Activated gamma-delta T cell (primary cell): ENCODE measurements around the gene MSMO1.
"Not testable (repeated sequence)": the region's sequence is repeated elsewhere in the genome, so short reads cannot be mapped to it uniquely, and the experiment has no call there.

Experiments
- DNase-seq: peaks from one replicate; lab custom pipeline; 2025; lab: John Stamatoyannopoulos, UW
- total RNA-seq, 2 donors: gene quantifications; one replicate each; lab custom pipeline; 2026; lab: John Stamatoyannopoulos, UW

The MSMO1 gene
- total RNA-seq: 34.4 to 39.5 reads per million in 2 donors

DNA sequence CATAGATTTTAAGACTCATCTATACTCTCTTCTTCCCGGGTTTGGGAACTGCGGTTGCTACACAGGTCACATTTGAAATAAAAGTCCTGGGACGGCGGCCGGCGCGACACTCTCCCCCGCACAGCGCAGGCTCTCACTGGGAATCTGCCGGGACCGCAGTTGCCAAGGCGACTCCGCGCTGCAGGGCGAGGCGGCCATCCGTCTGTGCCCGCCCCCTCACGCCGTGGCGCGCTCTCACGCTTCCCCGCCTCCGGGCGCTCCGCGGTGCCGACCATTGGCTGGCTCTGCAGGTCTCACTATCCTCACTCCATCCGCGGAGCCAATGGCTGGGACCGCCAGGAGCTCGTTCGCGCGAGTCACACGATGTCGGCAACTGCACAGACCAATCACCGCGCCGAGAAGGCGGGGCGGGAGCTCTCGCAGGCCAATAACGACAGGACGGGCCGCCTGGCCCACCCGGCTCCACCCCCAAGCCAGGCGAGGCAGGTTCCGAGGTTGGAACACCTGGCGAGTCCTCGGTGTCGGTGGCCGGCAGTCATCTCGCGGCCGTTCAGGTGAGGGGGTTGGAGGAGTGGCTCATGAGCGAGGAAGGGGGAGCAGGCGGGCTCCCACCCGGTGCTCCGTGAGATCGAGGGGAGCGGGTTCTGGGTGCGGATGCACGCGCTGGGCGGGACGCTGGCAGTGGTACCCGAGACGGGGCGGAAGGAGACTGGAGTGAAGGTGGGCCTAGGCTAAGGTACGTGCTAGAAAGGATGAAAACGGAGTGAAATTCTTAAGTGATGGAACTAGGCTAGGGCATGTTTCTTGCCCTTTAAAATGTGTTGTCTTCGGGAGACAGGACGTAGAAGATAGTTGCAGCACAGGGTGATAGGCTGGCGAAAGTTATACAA lies at the start of gene MSMO1:
Gene MSMO1 (plus strand): TSS at position 459 of the 890 bp plus-strand sequence. CDS start 5,702 bp downstream, outside the sequence.
- peak; percentile 98 for DNase-seq

DNA sequence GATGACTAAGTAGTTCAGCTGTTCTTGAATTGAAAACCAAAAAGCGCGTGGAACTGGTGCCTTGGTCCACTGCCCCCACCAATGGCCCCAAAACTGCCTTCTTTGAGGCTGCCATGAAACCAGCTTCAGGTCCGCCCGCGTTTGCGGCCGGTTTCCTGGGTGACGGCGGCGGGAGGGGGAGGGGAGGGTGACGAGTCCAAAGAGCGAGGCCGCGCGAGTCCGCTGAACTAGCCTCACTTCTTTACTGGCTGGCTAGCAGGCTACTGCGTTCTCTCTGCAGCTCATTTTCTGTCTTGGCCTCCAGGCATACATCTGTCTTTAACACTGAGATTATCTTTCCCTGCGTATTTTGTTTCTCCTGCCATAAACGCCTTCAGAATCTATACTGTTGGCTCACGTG lies 47.9 kb upstream of the MSMO1 start:
- not testable (repeated sequence) for DNase-seq

DNA sequence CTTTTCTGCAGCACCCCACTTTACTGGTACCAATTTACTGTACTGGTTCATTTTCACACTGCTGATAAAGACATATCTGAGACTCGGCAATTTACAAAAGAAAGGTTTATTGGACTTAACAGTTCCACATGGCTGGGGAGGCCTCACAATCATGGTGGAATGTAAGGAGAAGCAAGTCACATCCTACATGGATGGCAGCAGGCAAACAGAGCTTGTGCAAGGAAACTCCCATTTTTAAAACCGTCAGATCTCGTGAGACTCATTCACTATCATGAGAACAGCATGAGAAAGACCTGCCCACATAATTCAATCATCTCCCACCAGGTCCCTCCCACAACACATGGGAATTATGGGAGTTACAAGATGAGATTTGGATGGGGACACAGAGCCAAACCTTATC lies 42.8 kb upstream of the MSMO1 start:
- DNase-seq: not testable (repeated sequence)

DNA sequence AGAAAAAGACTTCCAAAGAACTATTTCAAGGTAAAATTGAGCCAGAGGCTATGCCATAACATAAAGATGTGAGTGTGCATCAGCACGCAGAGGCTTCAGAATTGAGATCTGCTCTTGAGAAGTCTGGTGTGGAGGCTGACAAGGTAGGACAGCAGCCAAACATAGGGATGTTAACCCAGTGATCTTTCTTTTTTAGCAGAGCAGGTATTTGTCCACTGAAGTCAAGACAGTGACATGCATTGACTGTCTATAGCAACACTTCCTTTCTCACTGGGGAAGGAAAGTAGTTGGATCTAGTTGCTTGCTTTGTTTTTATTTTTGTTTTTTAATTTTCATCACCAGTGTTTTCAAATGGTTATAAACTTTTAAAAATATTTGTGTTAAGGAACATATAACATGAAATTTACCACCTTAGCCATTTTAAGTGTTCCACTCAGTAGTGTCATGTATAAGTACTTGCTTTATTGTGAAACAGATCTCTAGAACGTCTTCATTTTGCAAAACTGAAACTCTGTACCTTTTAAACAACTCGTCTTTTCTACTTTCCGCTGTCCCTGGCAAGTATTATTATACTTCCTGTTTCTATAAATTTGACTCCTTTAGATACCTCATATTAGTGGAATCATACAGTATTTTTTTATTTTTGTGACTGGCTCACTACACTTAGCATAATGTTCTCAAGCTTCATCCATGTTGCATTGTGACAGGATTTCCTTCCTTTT lies 40.7 kb upstream of the MSMO1 start:
- DNase-seq: not testable (repeated sequence)

DNA sequence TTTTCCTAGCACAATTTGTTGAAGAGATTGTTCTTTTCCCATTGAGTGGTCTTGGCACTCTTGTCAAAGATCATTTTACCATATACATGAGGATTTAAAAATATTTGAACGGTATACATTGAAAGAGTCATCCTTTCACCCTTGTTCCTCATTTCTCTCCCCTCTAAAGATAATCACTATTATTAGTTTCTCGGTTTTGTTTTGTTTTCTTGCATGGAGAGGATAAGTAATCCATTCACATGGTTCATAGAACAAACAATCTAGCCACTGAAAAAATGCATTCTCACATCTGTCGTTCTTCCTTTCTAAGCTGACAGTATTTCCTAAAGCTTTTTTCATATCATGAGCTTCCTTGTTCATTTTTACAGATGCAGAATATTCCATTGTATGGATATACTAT lies 39.2 kb upstream of the MSMO1 start:
- DNase-seq: no peak

DNA sequence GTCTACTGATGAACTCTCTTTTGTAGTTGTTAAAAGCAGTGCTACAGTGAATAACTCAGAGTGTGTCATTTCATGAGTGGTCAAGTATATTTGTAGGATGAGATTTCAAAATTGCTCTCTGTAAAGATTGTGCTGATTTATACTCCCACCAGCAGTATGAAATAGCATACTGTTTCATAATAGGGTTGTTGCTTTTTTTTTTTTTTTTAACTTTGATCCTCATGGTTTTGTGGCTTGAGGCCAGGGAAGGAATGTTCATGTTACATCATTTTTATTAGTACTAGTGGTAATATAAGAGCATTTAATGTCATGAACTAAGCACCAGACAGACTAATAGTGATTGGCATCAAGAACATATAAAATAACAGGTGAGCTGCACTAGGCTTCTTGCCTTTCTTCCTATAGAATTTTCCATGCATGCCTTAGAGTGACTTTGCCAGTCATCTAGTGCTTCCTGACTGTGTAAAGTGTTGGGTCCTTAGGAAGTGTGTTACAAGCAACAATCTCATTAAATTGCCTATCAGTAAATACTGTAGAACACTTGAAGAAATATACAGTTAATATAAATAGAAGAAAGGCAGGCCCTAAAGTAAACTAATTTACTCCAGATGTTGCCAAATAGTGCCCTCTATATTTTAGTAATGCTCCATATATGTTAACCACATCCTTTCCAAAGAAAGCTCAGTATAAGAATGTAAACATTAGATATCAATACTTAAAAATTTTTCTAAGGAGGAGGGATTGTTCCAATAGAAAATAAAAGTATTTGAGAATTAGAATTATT lies 38.6 kb upstream of the MSMO1 start:
- DNase-seq: no peak

DNA sequence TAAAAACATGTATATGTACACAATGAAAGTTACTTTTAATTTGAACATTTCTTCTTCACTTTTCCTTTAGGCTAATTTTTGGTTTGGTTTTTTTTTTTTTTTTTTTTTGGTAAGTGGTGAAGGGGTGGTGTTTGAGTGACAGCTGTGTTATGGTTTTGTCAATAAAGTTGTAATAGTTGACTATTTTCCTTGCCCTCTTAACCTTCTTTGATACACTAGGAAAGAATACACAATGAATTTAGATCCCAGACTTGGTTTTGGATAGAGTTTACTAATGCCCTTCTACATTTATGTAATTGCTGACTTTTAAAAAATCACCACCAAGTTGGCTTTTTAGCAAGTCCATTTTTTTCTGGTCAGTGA lies 38.1 kb upstream of the MSMO1 start:
- DNase-seq: no peak

DNA sequence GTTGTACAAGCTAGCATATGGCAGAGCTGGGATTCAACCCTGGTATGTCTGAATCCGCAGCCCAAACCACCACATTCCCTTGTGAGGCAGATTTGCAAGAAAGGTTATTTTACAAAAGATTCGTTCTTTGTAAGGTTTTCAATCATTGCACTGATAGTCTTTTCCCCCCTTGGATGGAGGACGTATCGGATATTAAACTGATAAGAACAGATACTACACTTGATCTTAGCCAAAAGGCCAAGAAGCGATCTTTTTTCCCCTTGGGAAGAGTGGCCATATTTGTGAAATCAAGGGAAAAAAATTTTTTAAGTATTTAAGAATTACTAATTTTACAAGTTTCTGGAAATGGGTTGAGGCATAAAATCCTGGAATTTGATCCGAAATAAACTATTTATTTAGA lies 34.4 kb upstream of the MSMO1 start:
- no peak for DNase-seq

DNA sequence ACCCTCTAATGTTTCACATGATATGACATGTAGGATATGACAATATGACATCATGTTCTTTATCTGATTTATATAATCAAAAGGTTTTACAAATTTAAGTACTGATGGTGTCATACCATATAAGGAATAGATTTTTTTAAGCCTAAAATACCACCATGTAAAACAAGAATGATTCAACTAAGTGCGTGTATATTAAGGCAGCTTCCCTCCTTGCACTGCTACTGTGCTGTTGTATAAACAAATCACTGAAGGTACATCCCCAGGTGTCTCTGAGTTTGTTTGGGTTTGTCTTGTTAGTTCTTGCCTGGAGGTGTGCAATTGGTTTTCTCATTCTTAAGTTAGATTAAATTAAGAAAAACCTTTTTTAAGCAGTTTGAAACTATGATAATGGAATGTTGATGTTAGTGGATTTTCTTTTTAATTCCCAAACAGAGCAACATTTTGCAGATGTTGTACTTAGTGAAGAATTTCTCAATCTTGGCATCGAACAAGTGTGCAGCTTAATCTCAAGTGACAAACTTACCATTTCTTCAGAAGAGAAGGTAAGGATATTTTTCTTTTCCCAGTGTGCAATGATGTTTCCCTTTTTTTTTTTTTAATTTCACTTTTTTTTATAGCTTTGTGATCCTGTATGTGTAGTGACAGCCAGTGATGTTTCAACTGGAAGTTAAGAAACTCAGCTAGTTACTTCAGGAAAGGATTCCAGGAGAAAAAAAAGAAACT lies 33.4 kb upstream of the MSMO1 start:
- no peak for DNase-seq

DNA sequence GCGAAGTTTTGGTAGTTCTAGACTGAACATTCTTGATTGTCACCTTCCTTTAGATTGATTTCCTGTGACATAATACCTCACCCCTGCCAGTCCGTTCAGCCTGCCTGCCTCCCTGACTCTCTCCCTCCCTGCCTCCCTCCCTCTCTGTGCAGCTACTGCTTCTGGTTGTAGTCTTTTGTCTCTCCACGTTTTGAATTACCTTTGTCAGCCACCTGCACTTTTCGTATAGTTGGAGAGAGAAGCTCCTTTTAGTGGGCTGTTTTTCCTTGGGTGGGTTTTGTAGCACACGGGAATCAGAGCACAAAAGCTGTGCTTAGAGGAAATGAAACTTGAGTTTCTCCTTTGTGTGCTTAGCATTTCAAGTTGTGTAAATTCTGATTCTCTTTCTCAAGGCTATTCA lies 32.6 kb upstream of the MSMO1 start:
- no peak for DNase-seq

DNA sequence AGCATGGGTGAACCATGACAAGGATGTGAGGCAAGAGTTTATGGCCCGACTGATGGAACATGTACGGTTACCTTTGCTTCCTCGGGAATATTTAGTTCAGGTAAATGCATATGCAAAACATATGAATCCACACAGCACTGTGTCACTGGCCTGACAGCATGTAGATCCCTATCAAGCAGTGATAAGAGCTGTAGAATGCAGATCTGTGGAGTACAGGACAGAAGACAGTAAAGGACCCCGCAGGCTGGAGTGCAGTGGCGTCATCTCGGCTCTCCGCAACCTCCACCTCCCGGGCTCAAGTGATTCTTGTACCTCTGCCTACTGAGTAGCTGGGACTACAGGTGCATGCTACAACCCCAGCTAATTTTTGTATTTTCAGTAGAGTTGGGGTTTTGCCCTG lies 29.8 kb upstream of the MSMO1 start:
- no peak for DNase-seq

DNA sequence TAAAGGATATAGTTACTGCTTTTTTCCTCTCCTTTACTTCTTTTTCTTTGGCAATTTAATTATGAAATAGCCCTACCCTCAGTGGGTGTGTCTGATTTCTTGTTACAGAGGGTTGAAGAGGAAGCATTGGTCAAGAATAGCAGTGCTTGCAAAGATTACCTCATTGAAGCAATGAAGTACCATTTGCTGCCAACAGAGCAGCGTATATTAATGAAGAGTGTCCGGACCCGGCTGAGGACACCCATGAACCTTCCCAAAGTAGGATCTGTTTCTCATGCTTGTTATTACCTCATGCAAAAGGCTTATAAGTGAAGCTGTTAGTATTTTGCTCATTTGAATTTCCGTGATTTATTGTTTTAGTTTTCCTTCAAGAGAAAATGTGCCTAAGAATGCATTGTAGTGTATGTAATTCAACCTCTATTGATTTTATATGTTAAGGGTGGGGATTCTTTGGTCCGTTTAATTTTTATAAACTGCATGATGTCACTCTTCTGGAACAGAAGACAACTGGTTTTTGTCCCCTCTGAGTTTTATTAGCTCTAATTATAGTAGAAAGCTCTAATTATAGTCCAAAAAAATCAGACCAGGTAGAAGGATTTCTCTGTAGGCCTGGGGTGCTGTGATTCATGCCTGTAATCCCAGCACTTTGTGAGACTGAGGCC lies 27.9 kb upstream of the MSMO1 start:
- no peak for DNase-seq

DNA sequence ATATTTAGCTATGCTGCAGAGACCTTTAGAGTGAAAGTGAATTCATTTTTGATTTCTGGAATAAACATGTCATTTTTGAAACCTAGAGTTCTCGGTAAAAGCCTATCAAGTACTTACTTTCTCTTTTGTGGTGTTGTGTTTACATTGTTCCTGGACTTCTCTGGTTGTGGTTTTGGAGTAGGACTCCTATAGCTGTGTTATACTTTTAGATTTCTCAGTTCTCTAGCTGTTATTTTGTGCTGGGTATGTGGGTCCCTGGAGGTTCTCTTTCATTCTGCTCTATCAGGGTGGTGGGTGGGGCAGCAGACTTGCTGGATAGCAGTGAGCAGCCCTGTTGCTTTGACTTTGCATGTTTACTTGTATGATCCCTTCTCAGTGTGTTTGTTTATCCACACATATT lies 25.6 kb upstream of the MSMO1 start:
- DNase-seq: no peak

DNA sequence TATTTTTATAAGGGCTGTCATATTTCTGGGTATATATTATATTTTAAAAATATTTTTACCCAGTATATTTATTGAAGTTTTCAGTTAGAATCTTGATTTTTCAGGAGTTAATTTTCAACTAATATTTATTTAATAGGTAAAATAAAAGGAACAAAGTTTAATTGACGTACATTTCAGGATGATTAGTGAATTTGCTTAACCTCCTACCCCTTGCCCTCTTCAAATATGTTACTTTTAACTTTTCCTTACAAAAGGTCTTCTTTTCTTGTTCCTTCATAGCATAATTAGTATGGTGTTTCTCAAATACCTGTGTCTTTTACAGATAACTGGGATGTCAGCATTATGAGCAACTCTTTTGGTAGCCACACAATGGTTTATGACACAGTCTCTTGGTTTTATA lies 24.8 kb upstream of the MSMO1 start:
- DNase-seq: no peak

DNA sequence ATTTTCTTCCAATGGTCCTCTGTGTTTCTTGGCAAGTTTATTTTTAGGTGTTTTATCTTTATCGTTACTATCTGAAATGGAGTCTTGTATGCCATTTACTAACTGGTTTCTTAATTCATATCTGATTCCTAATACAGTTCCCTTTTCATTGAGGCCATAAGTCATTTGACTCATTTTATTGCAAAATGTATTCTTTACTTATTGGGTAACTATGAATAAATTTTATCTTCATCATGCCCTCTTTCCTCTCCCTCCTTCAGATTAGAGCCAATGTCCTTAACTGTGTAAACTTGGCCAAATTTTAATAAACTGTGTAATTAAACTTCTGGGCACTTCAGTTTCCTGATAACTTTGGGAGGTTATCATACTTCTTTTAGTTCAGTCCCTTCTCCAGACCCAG lies 19.3 kb upstream of the MSMO1 start:
- DNase-seq: no peak

DNA sequence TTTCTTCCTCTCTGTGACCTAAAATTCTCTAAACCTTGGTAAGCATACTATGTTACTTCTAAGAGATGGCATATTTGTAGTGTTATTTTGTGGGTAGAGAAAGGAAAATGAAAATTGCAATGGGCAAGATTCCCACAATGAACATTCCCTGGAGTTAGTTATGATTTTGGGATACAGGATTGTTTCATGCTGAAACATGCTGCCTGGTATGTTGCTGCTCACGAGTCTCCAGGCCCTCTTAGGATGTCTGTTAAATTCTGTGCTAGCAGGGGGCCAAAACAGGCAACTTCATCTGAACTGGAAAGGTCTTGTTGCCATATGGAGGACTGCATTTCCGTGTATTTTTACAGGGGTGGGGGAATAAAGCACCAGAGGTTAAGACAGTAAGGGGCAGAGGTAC lies 18.9 kb upstream of the MSMO1 start:
- no peak for DNase-seq

DNA sequence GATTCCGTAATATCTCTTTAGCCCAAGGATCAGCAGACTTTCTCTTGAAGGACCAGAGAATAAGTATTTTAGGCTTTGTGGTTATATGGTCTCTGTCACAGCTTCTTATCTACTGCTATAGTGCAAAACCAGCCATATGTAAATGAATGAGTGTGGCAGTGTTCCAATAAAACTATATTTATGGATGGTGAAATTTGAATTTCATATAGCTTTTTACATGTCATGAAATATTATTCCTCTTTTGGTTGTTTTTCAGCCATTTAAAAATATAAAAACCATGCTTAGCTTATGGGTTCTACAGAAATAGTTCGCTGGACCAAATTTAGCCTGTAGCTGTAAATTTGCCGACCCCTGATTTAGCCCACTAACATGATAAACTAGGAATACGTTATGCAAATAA lies 18.0 kb upstream of the MSMO1 start:
- DNase-seq: no peak

DNA sequence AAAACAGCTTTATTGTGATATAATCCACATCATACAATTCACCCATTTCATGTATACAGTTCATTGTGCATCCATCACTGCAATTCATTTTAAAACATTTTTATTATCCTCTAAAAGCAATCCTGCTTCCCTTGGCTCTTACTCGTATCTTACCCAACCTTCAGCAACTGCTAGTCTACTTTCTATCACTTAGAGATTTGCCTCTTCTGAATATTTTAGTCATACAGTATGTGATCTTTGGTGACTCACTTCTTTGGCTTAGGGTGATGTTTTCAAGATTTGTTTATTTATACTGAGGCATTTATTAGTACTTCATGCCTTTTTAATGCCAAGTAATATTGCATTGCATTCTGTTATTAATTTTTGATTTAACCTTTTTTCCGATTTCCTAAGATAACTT lies 15.0 kb upstream of the MSMO1 start:
- no peak for DNase-seq

DNA sequence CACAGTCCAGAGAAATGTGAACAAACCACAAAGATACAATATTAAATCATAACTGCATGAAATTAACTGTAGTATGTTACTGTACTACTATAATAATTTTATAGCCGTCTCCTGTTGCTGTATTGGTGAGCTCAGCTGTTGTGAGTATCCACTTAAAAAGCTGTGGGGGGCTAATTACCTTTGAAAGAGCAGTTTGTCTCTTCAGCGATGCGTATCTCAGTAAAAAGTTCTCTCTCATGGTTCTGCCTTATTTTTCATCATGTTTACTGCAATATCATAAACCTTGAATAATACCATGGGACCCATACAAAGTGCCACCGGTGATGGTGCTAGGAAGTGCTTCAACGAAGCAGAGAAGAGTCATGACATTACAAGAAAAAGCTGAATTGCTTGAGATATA lies 8.4 kb upstream of the MSMO1 start:
- DNase-seq: no peak

DNA sequence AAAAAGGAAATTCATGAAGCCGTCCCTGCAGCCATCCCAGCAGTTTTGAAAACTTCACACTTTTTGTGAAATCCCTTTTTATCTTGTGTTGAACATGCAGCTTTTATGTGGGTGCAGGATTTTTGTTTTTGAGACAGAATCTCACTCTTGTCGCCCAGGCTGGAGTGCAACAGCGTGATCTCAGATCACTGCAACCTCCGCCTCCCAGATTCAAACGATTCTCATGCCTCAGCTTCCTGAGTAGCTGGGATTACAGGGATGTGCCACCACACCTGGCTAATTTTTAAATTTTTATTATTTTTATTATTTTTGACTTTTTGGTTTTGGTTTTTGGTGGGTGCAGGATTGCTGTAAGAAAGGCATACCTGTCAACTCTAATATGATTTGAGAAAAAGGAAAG lies 8.0 kb upstream of the MSMO1 start:
- DNase-seq: no peak

DNA sequence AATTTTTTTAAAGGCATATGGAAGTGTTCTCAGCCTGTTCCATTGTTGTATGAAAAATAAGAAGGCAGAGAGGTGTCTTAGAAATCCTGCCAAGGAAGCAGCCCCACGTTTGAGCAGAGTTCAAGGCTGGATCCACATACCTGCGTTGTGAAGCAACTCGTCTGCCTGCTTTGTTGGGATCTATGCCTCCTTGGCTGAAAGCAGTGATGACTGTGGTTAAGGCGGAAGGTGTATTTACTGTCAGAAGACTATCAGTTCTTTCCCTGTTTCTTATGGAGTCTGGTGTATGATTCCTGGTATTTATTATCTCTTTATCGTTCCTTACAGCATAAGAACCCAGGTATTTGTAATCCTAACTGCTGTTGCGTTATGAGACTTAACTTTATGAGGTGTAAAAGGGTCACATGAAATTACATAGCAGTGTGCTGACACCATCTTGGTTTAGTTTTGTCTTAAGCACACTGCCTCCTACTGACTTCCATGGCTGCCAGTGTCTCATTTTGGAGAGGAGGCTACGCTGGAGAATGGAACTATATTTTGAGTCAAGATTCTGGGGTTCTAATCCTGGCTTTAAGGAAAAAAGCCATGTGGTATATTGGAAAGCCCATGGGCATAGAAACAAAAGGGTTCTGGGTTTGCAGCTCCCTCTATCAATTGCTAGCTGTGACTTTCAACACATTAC lies 3.1 kb upstream of the MSMO1 start:
- DNase-seq: no peak
